Fibroblast of the aortic adventitia (primary cell): Measurements from ENCODE around the gene COL18A1. TPM values are rescaled to one million over a fixed set of nuclear protein-coding genes. Genes with fewer than 3 reads are reported as not detected.

Experiments
- DNase-seq: peaks from one replicate; pipeline ENCODE4 v3.0.0-alpha.2; 2010; ENCODE audit warnings: low read depth
- H3K4me3 ChIP-seq: 2 replicates; pipeline ENCODE4 v1.5.1; 2011; ENCODE audit warnings: low read depth, mild to moderate bottlenecking, control low read depth, low read length, moderate library complexity
- CTCF ChIP-seq: IDR thresholded peaks from 2 replicates; pipeline ENCODE4 v1.5.1; 2011; ENCODE audit warnings: mild to moderate bottlenecking, low read length, control low read depth, inconsistent platforms; ENCODE audit not compliant: insufficient read depth
- total RNA-seq: library from RNA; depleted of rRNA; stranded (reverse); fragments of >200 nt; gene quantifications from 2 replicates; pipeline ENCODE4 v1.2.3, GENCODE V29; 2012; ENCODE audit warnings: low replicate concordance

Gene COL18A1
- total RNA-seq, 1 donor: 57.9 TPM

- no peak overlapping the region for H3K4me3 ChIP-seq
- no peak for TF ChIP-seq CTCF
- DNase-seq: no peak
Measured at GRCh38 chr21:45511007-45511406, 106.0 kb downstream of the COL18A1 start.

- no peak for TF ChIP-seq CTCF
- no peak for DNase-seq
- no peak overlapping the region for H3K4me3 ChIP-seq
Measured at GRCh38 chr21:45511661-45512431, 106.9 kb downstream of the COL18A1 start.

- H3K4me3 ChIP-seq: no peak overlapping the region
- TF ChIP-seq CTCF: no peak
- DNase-seq: no peak
Measured at GRCh38 chr21:45512626-45513002, 107.6 kb downstream of the COL18A1 start.

GRCh38 chr21:45513003-45513717 lies 108.2 kb downstream of the COL18A1 start:
- no peak for TF ChIP-seq CTCF
- DNase-seq: no peak
- no peak overlapping the region for H3K4me3 ChIP-seq

- DNase-seq: no peak
- no peak overlapping the region for H3K4me3 ChIP-seq
- no peak for TF ChIP-seq CTCF
Measured at GRCh38 chr21:45513741-45514310, 108.9 kb downstream of the COL18A1 start.

- DNase-seq: no peak
- TF ChIP-seq CTCF: no peak
Measured at GRCh38 chr21:45514311-45515021, 109.5 kb downstream of the COL18A1 start.

More at GRCh38 chr21:45514311-45515021, 109.5 kb downstream of the COL18A1 start:
- no peak overlapping the region for H3K4me3 ChIP-seq
